IMR-90 (cell line): Measurements from ENCODE around the gene ILRUN. TPM values are rescaled to one million over a fixed set of nuclear protein-coding genes. Genes with fewer than 3 reads are reported as not detected.
A peak's percentile ranks its signal among the peaks of the same experiment; 100 is the strongest.

Experiments used
- ATAC-seq: fragments of 200-7000 bp; cut with Tn5 transposase; 2 replicates; pipeline ENCODE4 v1.9.1; 2020; ENCODE audit warnings: low read depth, mild to moderate bottlenecking, moderate library complexity
- BruUV-seq: library from RNA; stranded (reverse); fragments of 400-500 nt; replicated peaks from 2 replicates; lab custom pipeline; 2021; lab: Mats Ljungman, UMichigan
- CTCF ChIA-PET: fragments of 300-600 bp; formaldehyde crosslinking; extraction: SDS; loops from one replicate; lab custom pipeline; 2021; ENCODE audit warnings: antibody characterized with exemption; lab: Yijun Ruan, JAX
- POLR2A ChIA-PET: fragments of 300-600 bp; sonication (Branson Sonifier 250); formaldehyde crosslinking; loops from one replicate; lab custom pipeline; 2022; ENCODE audit warnings: antibody characterized with exemption; ENCODE audit not compliant: unreplicated experiment; lab: Charles Lee
- DNase-seq: peaks from one replicate; pipeline ENCODE4 v3.0.0; 2013
- H2AFZ ChIP-seq: replicated peaks from 2 replicates; pipeline ENCODE3; 2013; ENCODE audit warnings: low read length, mild to moderate bottlenecking; ENCODE audit not compliant: poor library complexity
- H2AK5ac ChIP-seq: 2 replicates; pipeline ENCODE4 v1.6.1; 2013; ENCODE audit warnings: low read depth, low read length, inconsistent platforms
- H2AK9ac ChIP-seq: replicated peaks from 2 replicates; pipeline ENCODE3; 2013; ENCODE audit warnings: mild to moderate bottlenecking, low read depth, low read length, moderate library complexity; ENCODE audit not compliant: poor library complexity
- H2BK120ac ChIP-seq: 2 replicates; pipeline ENCODE4 v1.6.1; 2013; ENCODE audit warnings: low read depth, low read length, inconsistent platforms
- H2BK15ac ChIP-seq: 3 replicates; pipeline ENCODE4 v1.6.1; 2013; ENCODE audit warnings: low read depth, low read length, inconsistent platforms
- H2BK20ac ChIP-seq: 2 replicates; pipeline ENCODE4 v1.6.1; 2013; ENCODE audit warnings: low read depth, mild to moderate bottlenecking, inconsistent platforms, low read length, moderate library complexity
- H2BK5ac ChIP-seq: 2 replicates; pipeline ENCODE4 v1.6.1; 2013; ENCODE audit warnings: mild to moderate bottlenecking, low read depth, low read length, inconsistent platforms; ENCODE audit not compliant: poor library complexity, severe bottlenecking
- H3K14ac ChIP-seq: replicated peaks from 2 replicates; pipeline ENCODE4 v1.6.1; 2013; ENCODE audit warnings: low read depth, low read length, inconsistent platforms
- H3K18ac ChIP-seq: 2 replicates; pipeline ENCODE4 v1.6.1; 2013; ENCODE audit warnings: low read depth, low read length, control low read depth
- H3K23ac ChIP-seq: 2 replicates; pipeline ENCODE4 v1.6.1; 2013; ENCODE audit warnings: low read depth, low read length, inconsistent platforms
- H3K27ac ChIP-seq: 2 replicates; pipeline ENCODE4 v1.5.1; 2013; ENCODE audit warnings: mild to moderate bottlenecking, control low read depth, low read length; ENCODE audit not compliant: insufficient read depth
- H3K27me3 ChIP-seq: 2 replicates; pipeline ENCODE4 v1.6.1; 2013; ENCODE audit warnings: low read length; ENCODE audit not compliant: control insufficient read depth, insufficient read depth
- H3K36me3 ChIP-seq: 2 replicates; pipeline ENCODE4 v1.6.1; 2013; ENCODE audit warnings: low read length, mixed read lengths; ENCODE audit not compliant: control insufficient read depth, insufficient read depth
- H3K4ac ChIP-seq: 2 replicates; pipeline ENCODE4 v1.6.1; 2013; ENCODE audit warnings: low read depth, low read length, inconsistent platforms
- H3K4me1 ChIP-seq: 2 replicates; pipeline ENCODE4 v1.6.1; 2013; ENCODE audit warnings: low read length, mixed read lengths; ENCODE audit not compliant: control insufficient read depth, insufficient read depth
- H3K4me2 ChIP-seq: 2 replicates; pipeline ENCODE4 v1.6.1; 2013; ENCODE audit warnings: low read depth, mild to moderate bottlenecking, control low read depth, low read length, moderate library complexity
- H3K4me3 ChIP-seq: 2 replicates; pipeline ENCODE4 v1.5.1; 2013; ENCODE audit warnings: low read depth, mild to moderate bottlenecking, control low read depth, low read length, moderate library complexity; ENCODE audit not compliant: insufficient read depth
- H3K56ac ChIP-seq: 2 replicates; pipeline ENCODE4 v1.6.1; 2013; ENCODE audit warnings: low read length, inconsistent platforms; ENCODE audit not compliant: insufficient read depth; ENCODE audit errors: extremely low read depth
- H3K79me1 ChIP-seq, 2 experiments: 2 replicates each; pipeline ENCODE4 v1.6.1; 2013; ENCODE audit warnings: low read length in 2 of 2, inconsistent platforms in 1 of 2, low read depth in 1 of 2
- H3K9ac ChIP-seq: 2 replicates; pipeline ENCODE4 v1.6.1; 2013; ENCODE audit warnings: low read depth, low read length, control low read depth
- H3K9me1 ChIP-seq: 2 replicates; pipeline ENCODE4 v1.6.1; 2013; ENCODE audit warnings: low read length, inconsistent platforms; ENCODE audit not compliant: insufficient read depth
- H3K9me3 ChIP-seq: 2 replicates; pipeline ENCODE4 v1.6.1; 2013; ENCODE audit warnings: low read length; ENCODE audit not compliant: control insufficient read depth, insufficient read depth
- H4K20me1 ChIP-seq: 2 replicates; pipeline ENCODE4 v1.6.1; 2013; ENCODE audit warnings: low read length, inconsistent platforms; ENCODE audit not compliant: insufficient read depth
- H4K5ac ChIP-seq: 2 replicates; pipeline ENCODE4 v1.6.1; 2013; ENCODE audit warnings: mild to moderate bottlenecking, low read depth, low read length, control low read depth
- H4K8ac ChIP-seq, 2 experiments: 2 replicates each; pipeline ENCODE4 v1.6.1; 2013; ENCODE audit warnings: low read depth in 2 of 2, low read length in 2 of 2, control low read depth in 1 of 2, inconsistent platforms in 1 of 2
- H4K91ac ChIP-seq: 2 replicates; pipeline ENCODE4 v1.6.1; 2013; ENCODE audit warnings: low read depth, low read length, inconsistent platforms; ENCODE audit not compliant: insufficient read depth
- CEBPB ChIP-seq: IDR thresholded peaks from 2 replicates; pipeline ENCODE4 v1.6.1; 2012; ENCODE audit warnings: low read depth, low read length, improper control_type of control experiment
- MAZ ChIP-seq: IDR thresholded peaks from 2 replicates; pipeline ENCODE4 v1.6.1; 2012; ENCODE audit warnings: low read depth, mild to moderate bottlenecking, low read length, improper control_type of control experiment, moderate library complexity, borderline replicate concordance
- NFE2L2 ChIP-seq: fragments of 150-350 bp; IDR thresholded peaks from 2 replicates; pipeline ENCODE4 v1.6.1; 2016; ENCODE audit warnings: low read depth, mild to moderate bottlenecking, low read length
- POLR2A ChIP-seq: IDR thresholded peaks from 2 replicates; pipeline ENCODE4 v1.6.1; 2012; ENCODE audit warnings: mild to moderate bottlenecking, low read depth, low read length
- RCOR1 ChIP-seq: IDR thresholded peaks from 2 replicates; pipeline ENCODE4 v1.6.1; 2012; ENCODE audit warnings: mild to moderate bottlenecking, low read length, improper control_type of control experiment; ENCODE audit not compliant: insufficient replicate concordance
- SMC3 ChIP-seq: fragments of 150-350 bp; IDR thresholded peaks from 2 replicates; pipeline ENCODE4 v1.6.1; 2016; ENCODE audit warnings: low read depth, mild to moderate bottlenecking, antibody characterized with exemption, low read length, moderate library complexity
- WGBS, 2 experiments: methylation state at CpG; one replicate each; pipeline versions ENCODE4 v1.1.5 to v1.1.7; 2013; ENCODE audit warnings: missing lambda C conversion rate in 2 of 2; ENCODE audit not compliant: insufficient read length in 1 of 2; ENCODE audit errors: extremely low coverage in 2 of 2; 5-methylcytosine and 5-hydroxymethylcytosine counted together
- dilution Hi-C: fragments of 300-500 bp; cut with HindIII; formaldehyde crosslinking; loops from one replicate; pipeline ENCODE4 v1.14.3; 2018; ENCODE audit warnings: low sequenced_read_pairs; ENCODE audit not compliant: unreplicated experiment
- in situ Hi-C: fragments of 300-500 bp; cut with MboI; formaldehyde crosslinking; loops from 3 replicates; pipeline ENCODE4 v1.14.3; 2019; ENCODE audit warnings: low sequenced_read_pairs, inconsistent platforms, mixed read lengths
- intact Hi-C: fragments of 100-400 bp; cut with micrococcal nuclease; formaldehyde crosslinking; loops from 2 replicates; pipeline ENCODE4 v1.10.0; 2022
- polyA plus RNA-seq, 3 experiments: library from polyadenylated mRNA; depleted of rRNA; stranded (reverse); fragments of >200 nt; gene quantifications; 2 replicates each; pipeline ENCODE4 v1.2.3, GENCODE V29; 2012; ENCODE audit warnings: low replicate concordance in 1 of 3
- total RNA-seq: library from RNA; depleted of rRNA; stranded (reverse); fragments of >200 nt; gene quantifications from 2 replicates; pipeline ENCODE4 v1.2.3, GENCODE V29; 2012

Gene ILRUN
- total and polyA plus RNA-seq, 2 of the 4 experiments (the other 2 are of a cell fraction) = 25.4 to 29.9 TPM

DNA sequence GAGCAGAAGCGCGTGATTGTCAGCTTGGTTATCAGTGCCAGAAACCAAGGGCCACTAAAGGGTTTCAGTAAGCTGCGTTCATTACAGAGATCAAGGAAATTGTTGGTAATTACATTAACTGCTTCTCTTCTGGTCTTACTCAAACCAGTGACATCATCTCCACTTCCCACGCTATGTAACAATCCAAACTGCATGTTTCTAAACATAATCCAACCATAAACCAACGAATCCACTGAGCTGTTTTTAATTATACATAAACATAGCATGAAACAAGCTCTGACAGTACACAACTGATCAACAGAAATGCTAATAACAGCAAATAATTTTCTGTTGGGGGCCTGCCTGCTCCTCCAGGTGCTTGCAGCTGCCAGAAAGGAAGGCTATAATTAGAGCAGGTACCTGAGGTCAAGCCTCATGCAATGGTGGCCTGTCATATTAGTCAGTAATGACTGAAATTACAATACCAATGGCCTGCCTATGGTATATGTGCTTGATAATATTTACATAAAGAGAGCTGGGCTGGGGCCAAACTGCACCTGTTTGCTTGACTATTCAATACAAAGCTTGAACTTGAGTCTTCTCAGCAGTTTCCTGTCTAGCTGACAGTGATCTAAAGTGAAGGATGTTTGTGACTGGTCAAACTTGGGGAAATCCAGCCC, 40.1 kb downstream of the ILRUN start:
- peak overlapping the region in 1 of 2 experiments; percentile 96; a peak in 2 of 4 replicates for H4K8ac ChIP-seq
- peak overlapping the region; percentile 91 for H3K18ac ChIP-seq
- H3K4me3 ChIP-seq = peak overlapping the region; percentile 58; the same call in 1 of the 2 replicates
- H3K4me1 ChIP-seq = peaks cover 12% of the 10 kb centered on the region
- DNase-seq = peak; percentile 90
- in situ Hi-C loops (no loop called here), intact Hi-C loops (loop anchor here (1.0 to 2.0 kb wide), 2 partner anchors 39 to 100 kb away; partner anchors contain the start of gene SNRPC), dilution Hi-C loops (no loop called here)
- H3K79me1 ChIP-seq = peaks cover 17 to 70% of the 10 kb centered on the region in 2 experiments
- TF ChIP-seq NFE2L2 (0 out of 2 replicates have a peak, but pooled peaks have one; percentile 15), CEBPB (peak; percentile 83), MAZ (no peak), SMC3 (no peak), RCOR1 (no peak), POLR2A (no peak)
- H3K23ac ChIP-seq = no peak overlapping the region
- peak overlapping the region; percentile 80 for H2AK9ac ChIP-seq
- peak overlapping the region; percentile 73; the same call in 1 of the 2 replicates for H4K91ac ChIP-seq
- H3K4ac ChIP-seq = peak overlapping the region; percentile 42
- peak overlapping the region; percentile 96 for H2BK120ac ChIP-seq
- H2BK5ac ChIP-seq = peak overlapping the region; percentile 100
- H2AFZ ChIP-seq = peak overlapping the region; percentile 46
- H3K9ac ChIP-seq = peak overlapping the region; percentile 47; the same call in 1 of the 2 replicates
- H3K36me3 ChIP-seq = peaks cover 5% of the 10 kb centered on the region
- H2BK20ac ChIP-seq = peak overlapping the region; percentile 91
- H3K9me1 ChIP-seq = peaks cover 7% of the 10 kb centered on the region
- peak overlapping the region; percentile 89 for H3K14ac ChIP-seq
- peak; percentile 73 for ATAC-seq
- ChIA-PET POLR2A (interaction anchor here (0.9 to 1.0 kb wide), 2 partner anchors 46 to 101 kb away, joined by 3 read pairs; partner anchors contain the start of gene SNRPC), CTCF (interaction anchor here (0.6 kb wide), 1 partner anchor 35 kb away, joined by 4 read pairs; no protein-coding TSS in a partner anchor)
- no CpG with 5 or more reads among the region's 5 CpGs for WGBS, 2 experiments
- H4K5ac ChIP-seq = peak overlapping the region; percentile 89; the same call in 1 of the 2 replicates
- no peaks in the 10 kb centered on the region for H3K9me3 ChIP-seq
- H3K56ac ChIP-seq = peak overlapping the region; percentile 27; the same call in 1 of the 2 replicates
- H3K27ac ChIP-seq = peak overlapping the region; percentile 89
- H3K4me2 ChIP-seq = peak overlapping the region; percentile 98
- no TSS peak for BruUV-seq
- H4K20me1 ChIP-seq = peaks cover 12% of the 10 kb centered on the region; the same call in 1 of the 2 replicates
- peak overlapping the region; percentile 80; the same call in 1 of the 3 replicates for H2BK15ac ChIP-seq
- H2AK5ac ChIP-seq = peak overlapping the region; percentile 90; the same call in 1 of the 2 replicates
- H3K27me3 ChIP-seq = no peaks in the 10 kb centered on the region
